NCI-H2029 treated with DMSO at 0.1 percent for 48 hours (cell line): ENCODE results near the gene RAB11FIP3.

Source experiments
- DNase-seq: peaks from one replicate; lab custom pipeline; 2025; lab: John Stamatoyannopoulos, UW

Gene RAB11FIP3

DNA sequence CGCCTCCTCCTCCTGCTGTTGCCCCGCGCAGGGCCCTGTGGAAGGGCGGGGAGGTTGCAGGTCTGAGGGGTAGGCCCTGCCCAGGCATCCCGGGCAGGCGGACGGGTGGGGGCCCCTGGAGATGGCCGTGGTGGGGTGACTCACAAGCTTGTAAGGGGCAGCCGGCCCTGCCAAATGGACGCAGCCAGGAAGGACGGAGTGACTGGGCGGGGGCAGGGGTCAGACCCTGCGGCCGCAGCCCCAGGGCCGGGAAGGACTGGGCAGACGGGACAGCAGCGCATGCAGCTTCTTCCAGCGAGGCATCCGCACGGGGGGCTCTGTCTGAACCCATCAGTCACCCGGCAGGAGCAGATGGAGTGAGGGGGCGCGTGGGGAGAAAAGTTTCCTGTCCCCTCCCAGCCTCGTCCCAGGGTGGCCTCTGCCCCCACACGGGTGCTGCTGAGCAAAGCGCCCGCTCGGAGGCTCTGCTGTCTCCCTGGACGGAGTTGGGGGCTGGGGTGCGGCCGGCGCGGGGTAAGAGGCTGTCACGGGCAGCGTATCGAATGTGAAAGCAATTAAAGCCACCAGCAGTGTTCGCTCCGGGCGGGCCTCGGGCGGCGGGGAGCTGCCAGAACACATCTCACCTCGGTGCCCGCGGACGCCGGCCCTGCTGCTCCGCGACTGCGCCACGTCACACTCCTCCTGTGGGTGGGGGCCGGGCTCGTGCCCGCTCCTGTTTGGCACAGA, 129.4 kb downstream of the RAB11FIP3 start:
- no peak for DNase-seq

DNA sequence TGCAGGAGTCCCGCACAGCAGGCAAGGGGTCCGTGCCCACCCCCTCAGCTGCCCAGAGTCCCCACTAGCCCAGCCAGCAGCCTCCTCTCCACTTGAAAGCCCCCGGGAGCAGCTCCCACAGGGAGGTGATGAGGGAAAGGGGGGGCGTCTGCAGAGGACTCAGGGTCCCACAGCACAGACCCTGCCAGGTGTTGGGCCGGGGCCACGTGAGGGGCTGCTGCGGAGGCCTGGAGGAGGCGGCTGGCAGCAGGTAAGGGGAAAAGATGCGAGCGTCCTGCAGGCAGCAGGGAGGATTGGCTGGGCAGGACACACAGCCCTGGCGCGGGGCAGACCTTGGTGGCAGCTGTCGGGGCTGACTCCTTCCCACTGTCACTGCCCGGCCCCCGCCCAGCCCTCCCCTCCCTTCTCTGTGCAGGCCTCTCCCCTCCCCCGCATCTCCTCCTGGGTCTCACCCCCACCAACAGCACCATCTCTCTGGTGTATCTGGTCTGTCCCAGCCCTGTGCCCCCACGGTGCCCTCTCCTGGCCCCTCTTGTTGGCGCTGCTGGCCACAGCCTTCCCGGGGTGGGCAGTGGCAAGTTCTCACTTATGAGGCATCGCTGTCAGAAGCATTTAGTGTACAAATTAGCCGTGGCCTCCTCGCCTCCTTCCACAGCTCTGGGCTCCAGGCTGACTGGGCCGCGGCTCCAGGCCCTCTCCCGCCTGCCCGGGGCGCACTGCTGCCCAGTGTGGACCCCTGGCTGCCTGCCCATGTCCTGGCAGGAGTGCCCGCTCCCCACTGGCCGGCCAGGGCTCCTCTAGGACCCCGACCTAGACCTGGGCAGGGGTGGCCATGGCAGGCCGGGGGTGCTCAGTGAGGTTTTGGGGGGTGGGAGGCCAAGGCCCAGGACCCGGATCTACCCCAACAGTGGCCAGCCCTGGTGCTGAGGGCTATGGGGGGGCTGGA, 130.4 kb downstream of the RAB11FIP3 start:
- DNase-seq, result no peak

DNA sequence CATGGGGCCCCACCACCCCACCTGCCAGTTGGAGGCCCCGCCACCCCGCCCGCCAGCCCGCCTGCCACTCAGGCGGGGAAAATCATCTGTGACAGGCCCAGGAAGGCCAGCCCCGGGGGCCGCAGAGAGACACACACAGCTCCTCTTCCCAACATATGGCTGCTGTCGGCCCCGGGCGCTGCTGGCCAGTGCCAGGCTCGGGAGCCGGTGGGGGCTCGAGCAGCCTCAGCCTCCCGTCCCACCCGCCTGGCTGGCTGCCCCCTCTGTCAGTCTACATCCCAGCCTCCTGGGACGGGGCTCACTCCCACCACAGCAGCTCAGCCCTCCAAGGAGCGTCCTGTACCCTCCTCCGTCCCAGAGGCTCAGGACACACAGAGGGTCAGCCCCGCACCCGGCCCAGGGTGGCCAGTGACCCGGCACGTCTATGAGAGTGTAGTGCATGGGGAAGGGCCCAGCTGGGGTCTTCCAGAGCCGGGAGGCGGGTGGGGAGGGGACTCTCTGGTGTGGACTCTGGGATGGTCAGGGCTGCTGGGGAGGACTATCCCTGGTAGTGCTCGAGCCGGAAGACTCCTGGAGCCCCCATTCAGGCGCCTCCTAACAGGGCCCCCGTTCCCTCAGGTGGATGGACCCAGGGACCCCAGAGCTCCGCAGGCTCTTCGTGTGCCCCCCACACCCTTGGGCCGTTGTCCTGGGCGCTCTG, 131.2 kb downstream of the RAB11FIP3 start:
- DNase-seq, result no peak

DNA sequence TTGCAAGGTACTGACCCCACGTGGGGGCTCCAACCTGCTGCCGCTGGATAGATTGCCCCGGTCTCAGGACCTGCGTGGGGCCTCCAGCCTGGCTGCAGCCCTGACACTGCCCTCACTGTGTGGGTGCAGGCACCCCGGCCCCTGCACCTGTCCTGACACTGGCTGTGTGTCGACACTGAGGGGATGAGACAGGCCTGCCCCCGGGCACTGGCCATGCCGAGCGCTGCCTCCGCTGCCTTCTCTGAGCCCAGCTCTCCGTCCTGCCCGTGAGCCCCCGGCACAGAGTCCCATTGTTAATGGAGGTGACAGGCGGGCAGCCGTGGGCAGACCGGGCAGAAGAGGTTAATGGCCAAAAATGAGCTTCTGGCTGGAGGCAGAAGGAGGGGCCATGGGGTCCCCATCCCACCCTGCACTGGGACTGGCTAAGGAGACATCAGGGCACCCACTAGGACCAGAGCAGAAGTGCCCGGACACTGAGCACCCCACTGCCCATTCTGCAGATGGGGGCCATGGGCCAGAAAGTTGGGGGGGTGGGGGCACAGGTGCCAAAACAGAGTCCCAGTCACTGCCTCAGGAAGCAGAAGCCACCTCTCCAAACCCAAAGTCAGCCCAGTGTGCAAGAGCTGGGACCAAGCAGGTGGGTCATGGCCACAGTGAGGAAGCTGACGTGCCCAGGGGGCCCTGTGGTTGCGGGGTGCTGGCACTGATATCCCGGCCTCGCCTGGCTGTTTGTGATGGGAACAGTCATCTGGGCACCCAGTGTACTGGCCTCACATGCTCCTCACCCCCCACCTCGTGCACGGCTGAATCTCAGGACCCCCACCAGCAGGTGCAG, 132.2 kb downstream of the RAB11FIP3 start:
- no peak for DNase-seq

DNA sequence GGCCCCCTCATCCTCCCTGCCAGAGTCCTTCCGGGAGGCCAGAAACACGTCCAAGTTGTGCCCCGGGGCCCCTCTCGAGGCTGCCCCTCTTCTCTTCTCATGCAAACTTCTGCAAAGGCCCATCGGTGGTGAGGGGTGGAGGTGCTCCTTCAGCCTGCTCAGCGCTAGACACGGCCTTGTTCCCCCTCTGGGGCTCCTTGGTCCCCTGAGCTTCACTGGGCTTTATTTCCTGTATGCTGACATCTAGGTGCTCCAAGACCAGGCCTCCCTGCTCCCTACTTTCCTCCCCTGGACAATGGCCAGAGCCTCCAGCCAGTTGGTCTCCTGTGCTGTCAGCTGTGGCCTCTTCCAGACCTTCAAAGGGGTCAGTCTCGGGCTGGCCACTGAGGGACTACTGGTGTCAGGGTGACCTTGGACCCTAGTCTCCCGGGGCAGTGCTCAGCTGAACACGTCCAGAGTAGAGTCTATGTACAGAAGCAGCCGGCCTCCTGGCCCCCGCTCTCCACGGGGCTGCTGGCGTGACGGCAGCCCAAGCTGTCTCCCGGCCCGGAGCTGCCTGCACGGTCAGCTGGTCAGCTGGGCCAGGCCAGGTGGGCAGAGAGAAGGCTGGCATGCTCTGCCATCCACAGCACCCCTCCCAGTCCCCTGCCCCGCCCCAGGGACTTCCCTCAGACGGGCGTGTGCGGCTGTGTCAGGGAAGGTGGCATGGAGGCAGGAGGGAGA, 133.0 kb downstream of the RAB11FIP3 start:
- DNase-seq, result no peak

DNA sequence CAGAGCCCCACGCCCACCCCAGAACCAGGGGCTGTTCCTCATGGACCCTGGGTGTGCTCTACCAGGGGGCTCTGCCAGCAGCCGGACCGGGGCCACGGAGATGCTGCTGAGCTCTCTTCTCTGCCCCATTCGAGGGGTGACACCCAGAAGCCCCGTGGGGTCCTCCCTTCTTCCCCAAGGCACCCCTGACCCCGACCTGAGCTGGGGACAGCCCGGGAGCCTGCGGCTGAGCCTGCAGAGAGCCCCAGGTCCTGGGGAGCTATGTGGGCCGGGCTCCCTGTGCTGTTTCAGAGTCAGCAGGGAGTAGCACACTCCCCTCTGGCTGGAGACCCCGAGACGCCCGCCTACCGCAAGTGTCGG, 133.6 kb downstream of the RAB11FIP3 start:
- no peak for DNase-seq

DNA sequence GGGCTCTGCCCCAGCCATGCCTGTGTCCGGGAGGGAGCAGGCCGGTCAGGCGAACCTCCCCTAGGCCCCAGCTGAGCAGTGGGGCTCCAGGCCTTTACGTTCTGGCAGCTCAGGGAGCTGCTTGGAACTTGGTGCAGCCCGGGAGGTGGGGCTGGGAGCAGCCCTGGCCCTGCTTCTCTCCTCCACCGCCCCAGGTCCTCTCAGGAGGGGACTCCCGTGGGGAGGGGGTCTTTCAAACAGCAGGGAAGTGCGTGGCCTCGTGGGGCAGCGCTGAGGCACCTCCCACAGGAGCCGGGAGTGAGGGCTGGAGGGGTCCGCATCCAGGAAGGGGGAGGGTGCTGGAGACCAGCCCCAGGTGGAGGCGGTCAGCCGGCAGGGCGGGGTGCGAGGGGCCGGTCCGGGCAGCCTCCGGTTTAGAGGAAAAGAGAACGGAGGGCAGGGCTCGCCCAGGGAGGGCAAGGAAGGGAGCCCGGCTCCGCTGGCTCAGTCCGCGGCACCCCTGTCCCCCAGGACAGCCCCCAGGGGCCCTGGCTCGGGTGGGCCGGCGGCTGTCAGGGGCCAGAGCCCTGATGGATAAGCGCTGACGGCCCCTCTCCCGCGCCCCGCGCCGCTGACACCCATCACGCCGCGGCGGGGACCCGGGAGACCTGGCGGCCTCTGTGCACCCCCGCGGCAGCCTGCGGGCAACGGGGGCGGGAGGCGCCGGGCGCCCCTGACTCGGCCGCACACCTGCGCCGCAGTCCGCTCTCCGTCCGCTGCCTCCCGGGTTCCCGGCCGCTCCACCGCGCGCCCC, 134.2 kb downstream of the RAB11FIP3 start:
- no peak for DNase-seq

DNA sequence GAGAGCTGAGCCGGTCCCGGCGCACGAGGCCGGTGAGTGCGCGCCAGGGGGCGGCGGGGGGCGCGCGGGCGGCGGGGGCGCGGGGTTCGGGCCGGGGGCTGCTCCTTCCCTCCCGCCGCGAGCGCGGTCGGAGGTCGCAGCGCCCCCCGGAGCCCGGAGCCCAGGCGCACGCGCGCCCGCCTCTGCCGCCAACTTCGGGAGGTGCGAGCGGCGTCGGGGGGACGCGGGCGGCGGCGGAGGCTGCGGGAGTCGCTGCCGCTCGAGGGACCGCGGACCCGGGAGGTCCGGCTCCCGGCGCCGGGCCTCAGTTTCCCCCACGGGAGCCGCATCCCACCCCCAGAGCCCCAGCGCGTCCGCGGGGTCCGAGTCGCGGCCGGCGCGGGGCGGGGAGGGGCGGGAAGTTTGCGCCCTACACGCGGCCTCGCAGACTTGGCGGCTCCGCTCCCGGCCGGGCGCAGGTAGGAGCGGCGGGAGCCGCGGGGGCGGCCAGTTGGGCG, 134.8 kb downstream of the RAB11FIP3 start, which contains the start of gene PRR35:
Gene PRR35, plus strand, starts transcription at position 191 of the 497 bp plus-strand sequence. CDS start 2,901 bp downstream, outside the sequence.
- no peak for DNase-seq

DNA sequence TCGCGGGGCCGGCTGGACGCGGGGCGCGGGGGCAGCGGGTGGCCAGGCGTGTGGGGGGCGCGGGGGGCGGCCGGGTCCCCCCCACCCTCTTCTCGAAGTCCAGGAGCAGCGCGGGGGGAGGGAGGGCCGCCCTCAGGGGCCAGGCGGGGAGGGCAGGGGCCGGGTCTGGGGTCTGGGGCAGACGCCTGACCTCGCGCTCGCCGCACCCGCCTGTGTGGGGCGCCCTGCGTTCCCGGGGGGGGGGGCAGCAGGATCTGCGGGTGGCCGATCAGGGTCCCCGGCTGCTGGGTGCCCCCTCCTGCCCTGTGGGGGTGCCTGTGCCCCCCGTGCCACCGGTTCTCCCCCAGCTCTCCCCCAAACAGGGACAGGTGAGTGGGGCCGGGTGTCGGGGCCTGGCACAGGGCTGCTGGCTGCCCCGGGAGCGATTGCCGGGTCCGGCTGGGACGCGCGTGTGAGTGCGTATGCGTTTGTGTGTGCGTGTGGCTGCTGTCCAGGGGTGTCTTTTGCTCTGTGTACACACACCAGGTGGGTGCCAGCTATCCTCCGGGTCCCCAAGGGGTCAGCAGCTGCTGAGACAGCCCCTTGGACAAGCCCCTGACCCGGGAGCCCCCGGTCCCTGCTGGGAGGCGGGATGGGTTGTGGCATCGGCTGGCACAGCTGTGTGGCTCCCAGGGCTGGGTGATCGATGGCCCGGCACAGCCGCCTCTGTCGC, 135.4 kb downstream of the RAB11FIP3 start:
- DNase-seq, result no peak

DNA sequence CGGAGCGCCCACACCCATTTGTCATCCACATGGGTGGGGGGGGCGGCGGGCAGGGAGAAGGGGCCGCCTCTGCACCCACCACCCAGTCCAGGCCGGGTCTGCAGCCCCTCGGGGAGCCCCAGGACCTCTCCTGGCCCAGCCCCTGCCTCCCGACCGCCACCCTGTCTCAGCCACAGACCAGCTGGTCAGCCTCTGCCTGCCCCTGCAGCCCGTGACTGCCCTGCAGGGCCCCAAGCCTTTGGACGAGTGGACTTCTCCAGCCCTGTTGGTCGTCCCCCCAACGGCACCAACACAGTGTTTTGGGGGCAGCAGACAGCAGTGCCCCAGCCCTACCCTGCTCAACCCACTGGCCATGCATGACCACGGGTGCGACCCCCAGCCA, 136.0 kb downstream of the RAB11FIP3 start:
- DNase-seq, result no peak

DNA sequence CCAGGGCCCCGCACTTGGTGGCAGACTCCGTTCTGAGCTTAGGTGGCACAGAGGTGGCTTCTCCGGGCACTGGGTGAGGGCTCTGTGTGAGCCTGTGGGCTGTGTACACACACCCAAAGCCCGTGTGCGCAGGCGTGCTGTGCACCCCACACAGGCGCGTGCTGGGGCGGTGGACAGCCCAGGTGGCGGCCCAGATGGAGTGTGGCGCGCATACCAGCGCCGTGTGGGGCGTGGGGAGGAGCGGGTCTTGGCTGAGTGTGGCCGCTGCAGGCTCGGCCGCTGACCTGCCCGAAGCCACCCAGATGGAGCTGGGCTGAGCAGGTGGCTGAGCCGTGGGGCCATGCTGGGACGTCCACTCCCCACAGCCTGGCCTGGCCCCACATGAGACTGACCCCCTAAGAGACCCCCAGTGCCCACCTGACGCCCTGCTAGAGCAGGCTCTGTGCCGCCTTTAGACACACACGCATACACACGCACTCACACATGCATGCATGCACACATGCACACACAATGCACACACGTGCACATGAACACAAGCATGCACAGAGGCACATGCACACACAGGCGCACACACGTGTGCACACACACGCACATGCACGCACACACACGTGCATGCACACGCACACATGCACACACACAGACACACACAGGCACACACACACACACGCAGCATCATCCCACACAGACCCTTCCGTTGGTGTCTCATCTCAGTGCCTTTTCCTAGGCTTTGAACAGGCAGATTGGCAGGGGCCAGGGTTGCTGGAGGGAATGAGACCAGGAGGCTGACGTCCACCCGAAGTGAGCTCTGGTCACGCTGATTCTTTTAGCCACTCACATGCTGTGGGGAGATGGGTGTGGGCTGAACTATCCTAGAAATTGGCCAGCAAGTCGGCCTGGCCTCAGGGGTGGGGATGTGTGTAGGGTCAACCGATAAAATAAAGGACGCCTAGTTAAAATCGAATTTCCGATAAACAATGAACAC, 136.8 kb downstream of the RAB11FIP3 start:
- DNase-seq, result no peak

DNA sequence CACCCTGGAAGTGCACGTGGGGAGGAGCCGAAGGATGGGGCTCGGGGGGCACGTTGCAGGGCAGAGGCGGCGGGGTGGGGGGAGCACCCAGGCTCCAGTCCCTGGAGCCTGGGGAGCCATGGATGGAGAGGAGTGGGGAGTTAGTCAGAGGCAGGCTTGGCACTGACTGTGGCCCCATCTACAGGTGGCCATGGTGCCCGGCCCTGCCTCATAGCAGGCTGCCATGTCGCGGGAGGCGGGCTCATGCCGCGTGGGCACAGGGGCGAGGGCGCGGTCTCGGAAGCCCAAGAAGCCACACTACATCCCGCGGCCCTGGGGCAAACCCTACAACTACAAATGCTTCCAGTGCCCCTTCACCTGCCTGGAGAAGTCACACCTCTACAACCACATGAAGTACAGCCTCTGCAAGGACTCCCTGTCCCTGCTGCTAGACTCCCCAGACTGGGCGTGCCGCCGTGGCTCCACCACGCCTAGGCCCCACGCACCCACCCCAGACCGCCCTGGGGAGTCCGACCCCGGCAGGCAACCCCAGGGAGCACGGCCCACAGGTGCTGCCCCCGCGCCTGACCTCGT, 137.7 kb downstream of the RAB11FIP3 start:
- DNase-seq, result no peak

DNA sequence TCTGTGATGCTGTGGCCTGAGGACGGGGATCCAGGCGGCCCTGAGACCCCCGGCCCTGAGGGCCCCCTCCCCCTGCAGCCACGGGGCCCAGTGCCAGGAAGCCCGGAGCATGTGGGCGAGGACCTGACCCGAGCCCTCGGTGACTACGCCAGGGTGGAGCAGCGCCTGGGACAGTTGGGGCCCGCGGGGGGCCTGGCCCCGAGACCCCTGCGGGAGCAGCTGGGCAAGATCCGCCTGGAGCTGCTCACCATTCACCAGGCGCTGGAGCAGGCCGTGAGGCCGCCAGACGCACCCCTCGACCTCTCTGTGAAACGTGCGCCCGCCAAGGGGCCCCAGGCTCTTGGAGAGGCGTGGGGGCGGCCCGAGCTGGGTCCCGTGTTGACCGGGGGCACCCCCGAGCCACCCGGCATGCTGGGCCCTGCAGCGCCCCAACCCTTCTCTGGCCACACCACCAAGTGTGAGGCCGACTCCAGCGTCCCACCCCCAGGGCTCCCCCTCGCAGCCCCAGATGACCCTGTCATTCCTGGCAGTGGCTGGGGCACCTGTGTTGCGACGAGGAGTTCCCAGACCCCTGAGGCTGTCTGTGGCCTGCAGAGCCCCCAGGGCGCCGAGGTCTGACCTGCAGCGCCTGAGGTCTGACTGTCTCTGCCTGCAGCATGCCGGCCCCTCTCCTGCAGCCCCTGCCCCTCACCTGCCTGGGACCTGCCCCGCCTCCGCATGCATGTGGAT, 139.4 kb downstream of the RAB11FIP3 start:
- no peak for DNase-seq

DNA sequence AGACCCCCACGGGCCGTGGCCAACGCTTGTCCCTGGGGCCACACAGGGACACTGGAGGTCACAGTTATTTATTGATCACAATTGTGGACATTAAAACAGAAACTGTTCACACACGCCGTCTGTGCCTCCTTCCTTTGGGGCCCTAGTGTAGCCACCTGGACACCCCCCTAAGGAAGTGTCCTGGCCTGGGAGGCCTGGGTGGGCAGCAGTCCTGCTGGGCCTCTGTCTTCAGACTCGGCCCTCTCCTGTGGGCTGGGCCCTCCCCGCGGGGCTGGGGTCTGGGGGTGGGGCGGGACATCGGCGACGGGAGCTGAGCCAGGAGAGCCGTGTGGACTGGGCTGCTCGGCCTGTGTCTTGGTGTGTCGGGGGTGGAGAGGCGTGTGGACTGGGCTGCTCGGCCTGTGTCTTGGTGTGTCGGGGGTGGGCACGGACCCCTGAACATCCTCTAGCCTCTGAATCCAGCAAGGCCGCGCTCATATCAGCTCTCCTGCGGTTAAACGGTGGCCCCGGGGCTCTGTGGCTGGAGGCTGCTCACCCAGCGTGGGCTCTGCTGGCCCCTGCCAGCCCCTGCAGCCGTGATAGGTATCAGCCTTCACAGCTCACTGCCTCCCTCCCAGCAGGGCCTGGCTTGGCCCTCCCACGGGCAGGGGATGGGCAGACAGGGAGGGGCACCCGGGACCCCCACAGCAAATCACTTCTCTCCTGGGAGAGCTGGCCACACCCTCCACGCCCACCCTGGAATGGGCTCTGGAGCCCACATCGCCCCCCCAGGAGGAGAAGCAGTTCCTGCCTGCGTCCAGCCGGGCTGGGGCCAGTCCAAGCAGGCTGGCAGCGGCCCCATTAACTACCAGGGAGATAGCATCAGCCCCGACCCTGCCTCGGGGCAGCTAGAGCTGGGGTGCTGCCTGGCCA, 140.2 kb downstream of the RAB11FIP3 start:
- DNase-seq, result no peak

DNA sequence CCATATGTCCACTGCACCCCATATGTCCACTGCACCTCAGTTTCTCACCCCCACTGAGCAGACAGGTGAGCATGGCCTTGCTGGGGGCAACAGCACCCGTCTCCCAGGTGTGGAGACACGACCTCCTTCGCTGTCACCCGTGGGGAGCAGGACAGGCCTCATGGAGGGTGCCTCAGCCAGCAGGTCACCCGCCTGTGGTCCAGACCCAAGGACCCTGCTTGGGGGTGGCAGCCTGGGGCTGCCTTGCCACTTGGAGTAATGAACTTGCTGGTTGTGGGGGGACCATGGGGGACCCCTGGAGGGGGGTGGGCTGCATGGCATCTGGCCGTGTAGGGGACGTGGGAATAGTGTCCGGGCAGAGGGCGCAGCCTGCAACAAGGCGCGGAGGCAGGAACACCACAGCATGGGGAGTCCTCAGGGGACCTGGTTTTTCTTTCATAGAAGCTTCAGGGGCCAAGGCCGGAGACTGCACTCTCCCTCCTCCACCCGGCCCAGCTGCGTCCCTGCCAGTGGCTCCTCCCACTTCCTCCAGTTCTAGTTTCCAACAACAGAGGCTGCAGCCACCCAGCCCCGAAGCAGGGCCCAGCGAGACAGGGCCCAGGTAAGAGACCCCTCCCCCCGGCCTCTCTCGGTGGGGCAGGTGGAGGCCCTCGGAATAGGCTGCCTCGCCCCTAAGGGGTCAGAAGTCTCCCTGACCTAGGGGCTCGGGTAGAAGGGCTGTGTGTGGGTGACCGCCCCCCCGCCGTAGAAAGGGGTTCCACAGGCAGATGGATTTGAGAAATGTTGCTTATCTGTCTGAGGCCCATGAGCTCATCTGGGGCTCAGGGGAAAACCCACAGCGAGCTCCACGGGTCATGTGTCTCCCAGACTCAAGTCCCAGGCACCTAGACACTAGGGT, 141.3 kb downstream of the RAB11FIP3 start, which contains the start of gene NHLRC4:
Gene NHLRC4, plus strand, starts transcription at position 531 of the 898 bp plus-strand sequence. CDS start 1,043 bp downstream, outside the sequence.
- DNase-seq, result no peak
